Mucosa of descending colon (tissue), 3 donors: ENCODE results near the gene TCN1. TPM values are rescaled to one million over a fixed set of nuclear protein-coding genes. Genes with fewer than 3 reads are reported as not detected.

Source experiments
- ATAC-seq: fragments of 200-7000 bp; cut with Tn5 transposase; one replicate; pipeline ENCODE4 v1.9.1; 2020; ENCODE audit warnings: mild to moderate bottlenecking, moderate library complexity
- DNase-seq, 3 donors: peaks; one replicate each; pipeline ENCODE4 v3.0.0-alpha.2; 2020
- H3K36me3 ChIP-seq: fragments of 200-600 bp; one replicate; pipeline ENCODE4 v1.8.0; 2021; ENCODE audit warnings: low read depth, mild to moderate bottlenecking
- H3K4me1 ChIP-seq: fragments of 200-600 bp; one replicate; pipeline ENCODE4 v1.8.0; 2021; ENCODE audit warnings: low read depth, mild to moderate bottlenecking
- H3K4me3 ChIP-seq: fragments of 200-600 bp; one replicate; pipeline ENCODE4 v1.8.0; 2021; ENCODE audit warnings: mild to moderate bottlenecking
- H3K9me3 ChIP-seq: fragments of 200-600 bp; one replicate; pipeline ENCODE4 v1.8.0; 2021; ENCODE audit warnings: mild to moderate bottlenecking
- CTCF ChIP-seq: fragments of 200-600 bp; IDR thresholded peaks from one replicate; pipeline ENCODE4 v1.8.0; 2022; ENCODE audit warnings: antibody characterized with exemption, mild to moderate bottlenecking
- intact Hi-C, 2 donors: fragments of 100-400 bp; cut with DNase I in 1 of 2; cut with micrococcal nuclease in 1 of 2; formaldehyde crosslinking; loops; one replicate each; pipeline versions ENCODE4 v1.11.0 to v1.11.1; 2022; cut with DNase I, micrococcal nuclease
- total RNA-seq, 3 donors: library from RNA; stranded (reverse); fragmentation: NEBNext Ultra II Directional in 2 of 3; extraction: Animal tissue kit (Norgen Biotek cat#: 25700) in 2 of 3; gene quantifications; one replicate each; pipeline versions ENCODE4 v1.2.1 to v1.2.4, GENCODE V29; 2021 to 2023
- donor health status: DM: no; HTN: no; CAD: no; lungs with moderate emphysema.
- donor health status: DM: no; HTN: no; CAD: no.
- donor health status: DM: no; HTN: yes; CAD: no.

TCN1 gene
- total RNA-seq, 3 donors from 2014 or later, result 1.7 TPM; not detected in 2

GRCh38 chr11:59846556-59846955 is 19.7 kb downstream of the TCN1 start:
- no peak for DNase-seq

GRCh38 chr11:59845399-59845798 is 20.9 kb downstream of the TCN1 start, which contains the start of gene CBLIF:
CBLIF (minus strand) TSS chr11:59845499; CDS start chr11:59845453, 46 bp downstream.
- no peak for TF ChIP-seq CTCF
- ATAC-seq (no peak), DNase-seq (no peak)
- no peaks in the 10 kb centered on the region for H3K36me3 ChIP-seq
- H3K9me3 ChIP-seq, result no peaks in the 10 kb centered on the region
- no peaks in the 10 kb centered on the region for H3K4me1 ChIP-seq
- intact Hi-C loops, result no loop called here
- H3K4me3 ChIP-seq, result no peak within 1 kb of the TSS

More at GRCh38 chr11:59846556-59846955, 19.7 kb downstream of the TCN1 start:
- no peaks in the 10 kb centered on the region for H3K4me1 ChIP-seq
- H3K4me3 ChIP-seq, result no peak overlapping the region
- H3K36me3 ChIP-seq, result no peaks in the 10 kb centered on the region
- TF ChIP-seq CTCF, result no peak
- ATAC-seq, result no peak
- intact Hi-C loops, result no loop called here
- H3K9me3 ChIP-seq, result no peaks in the 10 kb centered on the region

- intact Hi-C loops, result no loop called here
- DNase-seq (no peak), ATAC-seq (no peak)
- no peaks in the 10 kb centered on the region for H3K36me3 ChIP-seq
- H3K4me1 ChIP-seq, result no peaks in the 10 kb centered on the region
- no peaks in the 10 kb centered on the region for H3K9me3 ChIP-seq
- no peak for TF ChIP-seq CTCF
- H3K4me3 ChIP-seq, result no peak overlapping the region
Observed at GRCh38 chr11:59842316-59842715, 24.0 kb downstream of the TCN1 start.

GRCh38 chr11:59841514-59841913 is 24.8 kb downstream of the TCN1 start:
- DNase-seq (no peak), ATAC-seq (no peak)
- TF ChIP-seq CTCF, result no peak
- no peaks in the 10 kb centered on the region for H3K36me3 ChIP-seq
- H3K9me3 ChIP-seq, result no peaks in the 10 kb centered on the region
- H3K4me1 ChIP-seq, result no peaks in the 10 kb centered on the region
- intact Hi-C loops, result no loop called here
- no peak overlapping the region for H3K4me3 ChIP-seq

- H3K4me3 ChIP-seq, result no peak overlapping the region
- H3K4me1 ChIP-seq, result no peaks in the 10 kb centered on the region
- H3K9me3 ChIP-seq, result no peaks in the 10 kb centered on the region
- TF ChIP-seq CTCF, result no peak
- H3K36me3 ChIP-seq, result no peaks in the 10 kb centered on the region
- ATAC-seq, result no peak
- intact Hi-C loops, result no loop called here
- DNase-seq, result no peak
Observed at GRCh38 chr11:59839615-59840014, 26.7 kb downstream of the TCN1 start.

GRCh38 chr11:59833602-59834001 is 32.7 kb downstream of the TCN1 start:
- H3K36me3 ChIP-seq, result no peaks in the 10 kb centered on the region
- ATAC-seq, result no peak
- no peak for TF ChIP-seq CTCF
- DNase-seq, result no peak
- intact Hi-C loops, result no loop called here
- H3K9me3 ChIP-seq, result no peaks in the 10 kb centered on the region
- H3K4me3 ChIP-seq, result no peak overlapping the region
- H3K4me1 ChIP-seq, result no peaks in the 10 kb centered on the region
